ACC112 (cell line): ENCODE measurements around the gene GOLT1A.

Experiments used
- H2AFZ ChIP-seq: fragments of 200-600 bp; sonication (generic); one replicate; pipeline ENCODE4 v1.6.0; 2017; ENCODE audit warnings: antibody characterized with exemption, low read length; ENCODE audit not compliant: unreplicated experiment
- H3K27ac ChIP-seq: fragments of 200-600 bp; sonication (generic); 2 replicates; pipeline ENCODE4 v1.5.1; 2014; ENCODE audit warnings: low read depth, mild to moderate bottlenecking, antibody characterized with exemption, low read length, moderate library complexity
- H3K27me3 ChIP-seq: fragments of 200-600 bp; sonication (generic); 2 replicates; pipeline ENCODE4 v1.6.1; 2014; ENCODE audit warnings: mild to moderate bottlenecking, antibody characterized with exemption, low read length, moderate library complexity, mixed read lengths; ENCODE audit not compliant: insufficient read depth
- H3K36me3 ChIP-seq: fragments of 200-600 bp; sonication (generic); 2 replicates; pipeline ENCODE4 v1.6.1; 2016; ENCODE audit warnings: mild to moderate bottlenecking, antibody characterized with exemption, low read length, moderate library complexity, mixed read lengths; ENCODE audit not compliant: insufficient read depth
- H3K4me1 ChIP-seq: fragments of 200-600 bp; sonication (generic); one replicate; pipeline ENCODE4 v1.6.1; 2016; ENCODE audit warnings: low read length, mixed read lengths; ENCODE audit not compliant: insufficient read depth, unreplicated experiment, control insufficient read depth
- H3K4me3 ChIP-seq: fragments of 200-600 bp; sonication (generic); 2 replicates; pipeline ENCODE4 v1.5.1; 2014; ENCODE audit warnings: mild to moderate bottlenecking, low read depth, low read length
- H3K79me2 ChIP-seq: fragments of 200-600 bp; sonication (generic); one replicate; pipeline ENCODE4 v1.6.0; 2016; ENCODE audit warnings: low read length; ENCODE audit not compliant: control insufficient read depth, unreplicated experiment, insufficient read depth

GOLT1A gene, protein sequence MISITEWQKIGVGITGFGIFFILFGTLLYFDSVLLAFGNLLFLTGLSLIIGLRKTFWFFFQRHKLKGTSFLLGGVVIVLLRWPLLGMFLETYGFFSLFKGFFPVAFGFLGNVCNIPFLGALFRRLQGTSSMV

DNA sequence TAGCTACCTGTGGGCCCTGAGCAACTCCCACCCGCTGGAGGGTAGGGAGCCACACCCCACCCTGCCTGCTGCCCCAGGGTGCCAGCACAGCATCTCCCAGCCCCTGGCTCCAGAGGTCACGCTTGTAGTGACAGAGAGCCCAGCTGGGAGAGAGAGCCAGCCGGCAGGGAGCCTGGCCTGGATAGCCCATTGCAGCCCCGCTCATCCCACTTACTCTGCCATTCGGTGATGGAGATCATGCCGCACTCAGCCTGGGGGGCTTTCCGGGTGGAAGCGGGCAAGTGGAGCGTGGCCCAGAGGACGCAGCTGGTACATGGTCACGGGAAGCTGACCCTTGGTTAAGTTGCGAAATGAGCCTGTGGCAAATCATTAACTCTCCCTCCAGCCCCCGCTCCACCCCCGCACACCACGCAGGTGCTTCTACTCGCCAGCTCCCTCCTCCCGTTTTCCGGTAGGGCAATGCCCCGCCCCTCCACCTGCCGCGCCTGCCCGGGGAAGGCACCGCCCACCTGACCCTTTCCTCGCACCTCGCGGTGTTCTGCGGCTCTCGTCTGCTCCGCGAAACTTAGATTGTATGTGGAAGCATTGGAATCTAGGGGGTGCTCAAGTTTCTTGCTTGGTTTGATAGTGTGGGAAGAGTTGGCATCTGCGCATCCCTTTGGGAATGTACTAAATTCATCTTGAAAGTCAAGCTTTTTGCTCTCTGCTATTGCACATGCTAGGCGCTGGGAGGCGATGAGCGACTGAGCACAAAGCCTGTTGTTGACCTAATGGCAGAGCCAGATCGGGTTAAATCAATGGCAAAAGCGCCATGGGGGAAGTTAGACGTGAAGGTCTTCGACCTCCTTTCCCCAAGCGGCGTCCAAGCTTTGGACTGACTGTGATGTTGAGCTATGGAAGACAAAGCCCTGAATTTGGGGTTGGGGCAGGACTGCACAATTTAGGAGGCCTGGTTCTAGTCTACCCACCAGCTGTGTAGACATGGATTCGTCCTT, at the start of gene GOLT1A:
Gene GOLT1A, minus strand, starts transcription at position 321 of the 995 bp plus-strand sequence. Its CDS starts 82 bp downstream, at position 239.
- Histone ChIP-seq H3K4me3 (peak within 1 kb of the TSS; percentile 42; the same call in 1 of the 2 replicates), H3K79me2 (no peaks in the 10 kb centered on the region), H3K27ac (no peak within 1 kb of the TSS), H3K27me3 (peaks cover 23% of the 10 kb centered on the region), H2AFZ (peak within 1 kb of the TSS; percentile 48), H3K36me3 (no peaks in the 10 kb centered on the region), H3K4me1 (no peaks in the 10 kb centered on the region)

DNA sequence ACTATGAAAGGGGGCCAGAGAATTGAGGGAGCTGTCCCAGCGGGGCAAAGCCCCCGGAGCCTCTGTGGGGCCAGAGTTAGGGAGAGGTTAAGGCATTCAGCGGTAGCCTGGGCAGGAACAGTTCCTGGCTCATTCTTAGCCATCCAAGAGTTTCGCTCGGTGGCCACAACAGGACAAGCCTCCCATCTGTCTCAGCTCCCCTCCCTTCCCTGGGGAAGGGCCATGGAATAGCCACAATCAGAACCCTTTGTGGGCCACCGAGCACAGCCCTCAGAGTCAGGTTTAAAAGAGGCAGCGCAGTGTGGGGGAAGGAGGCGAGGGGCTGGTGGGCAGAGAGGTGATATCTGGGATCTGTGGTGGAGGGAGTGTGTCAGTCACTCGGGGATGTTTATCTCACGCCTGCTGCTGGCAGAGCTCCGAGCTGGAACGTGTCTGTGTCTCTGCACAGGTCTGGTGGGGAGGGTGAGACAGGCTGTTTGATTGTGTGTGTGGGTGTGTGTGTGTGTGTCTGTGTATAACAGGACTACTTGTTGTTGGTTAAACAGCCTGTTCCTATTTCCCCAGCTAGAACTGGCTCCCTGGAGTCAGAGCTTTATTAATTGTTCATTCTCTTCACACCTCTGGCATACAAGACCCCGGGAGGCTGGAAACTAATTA, 49.6 kb upstream of the GOLT1A start:
- Histone ChIP-seq H3K4me3 (no peak overlapping the region), H3K79me2 (no peaks in the 10 kb centered on the region), H3K27me3 (peaks cover 12% of the 10 kb centered on the region; the same call in 1 of the 2 replicates), H3K4me1 (peaks cover 3% of the 10 kb centered on the region), H3K36me3 (no peaks in the 10 kb centered on the region), H2AFZ (no peak overlapping the region), H3K27ac (no peak overlapping the region)

DNA sequence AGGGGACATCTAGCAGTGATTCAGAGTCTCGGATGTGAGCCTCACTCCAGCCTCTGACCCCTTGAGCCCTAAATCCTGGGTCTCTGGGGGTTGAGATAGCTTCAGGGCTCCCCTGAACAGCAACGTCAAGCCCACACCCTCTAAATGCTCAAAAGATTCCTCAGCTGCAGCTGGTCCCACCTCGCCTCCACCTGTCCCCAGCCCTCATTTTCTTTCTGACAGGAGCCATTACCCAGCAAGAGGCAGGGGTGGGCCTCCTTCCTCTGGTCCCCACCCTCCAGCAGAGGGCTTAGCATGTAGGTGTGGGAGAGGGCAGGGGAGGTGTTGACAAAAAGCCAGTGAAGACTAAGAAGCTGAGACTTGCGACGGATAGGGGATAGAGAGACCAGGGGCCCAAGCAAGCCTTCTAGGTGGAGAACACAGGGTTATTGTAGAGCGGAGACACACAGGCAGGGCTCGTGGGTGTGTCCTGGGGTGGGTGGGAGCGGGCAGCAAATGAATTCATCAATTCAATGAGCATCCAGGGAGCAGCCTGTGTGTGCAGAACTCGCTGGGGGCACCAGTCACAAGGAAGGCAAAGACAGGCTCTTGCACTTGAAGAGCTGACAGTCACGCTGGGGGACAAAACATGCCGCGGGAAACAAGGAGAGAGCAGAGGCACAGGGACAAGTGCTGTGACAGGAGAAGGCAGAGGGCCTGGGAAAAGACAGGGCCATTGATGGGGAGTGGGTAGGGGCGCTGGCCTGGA, 48.9 kb upstream of the GOLT1A start:
- H3K4me3 ChIP-seq: no peak overlapping the region
- no peak overlapping the region for H2AFZ ChIP-seq
- peaks cover 7% of the 10 kb centered on the region; the same call in 1 of the 2 replicates for H3K27me3 ChIP-seq
- H3K27ac ChIP-seq: no peak overlapping the region
- peaks cover 3% of the 10 kb centered on the region for H3K4me1 ChIP-seq
- H3K79me2 ChIP-seq: no peaks in the 10 kb centered on the region
- no peaks in the 10 kb centered on the region for H3K36me3 ChIP-seq

DNA sequence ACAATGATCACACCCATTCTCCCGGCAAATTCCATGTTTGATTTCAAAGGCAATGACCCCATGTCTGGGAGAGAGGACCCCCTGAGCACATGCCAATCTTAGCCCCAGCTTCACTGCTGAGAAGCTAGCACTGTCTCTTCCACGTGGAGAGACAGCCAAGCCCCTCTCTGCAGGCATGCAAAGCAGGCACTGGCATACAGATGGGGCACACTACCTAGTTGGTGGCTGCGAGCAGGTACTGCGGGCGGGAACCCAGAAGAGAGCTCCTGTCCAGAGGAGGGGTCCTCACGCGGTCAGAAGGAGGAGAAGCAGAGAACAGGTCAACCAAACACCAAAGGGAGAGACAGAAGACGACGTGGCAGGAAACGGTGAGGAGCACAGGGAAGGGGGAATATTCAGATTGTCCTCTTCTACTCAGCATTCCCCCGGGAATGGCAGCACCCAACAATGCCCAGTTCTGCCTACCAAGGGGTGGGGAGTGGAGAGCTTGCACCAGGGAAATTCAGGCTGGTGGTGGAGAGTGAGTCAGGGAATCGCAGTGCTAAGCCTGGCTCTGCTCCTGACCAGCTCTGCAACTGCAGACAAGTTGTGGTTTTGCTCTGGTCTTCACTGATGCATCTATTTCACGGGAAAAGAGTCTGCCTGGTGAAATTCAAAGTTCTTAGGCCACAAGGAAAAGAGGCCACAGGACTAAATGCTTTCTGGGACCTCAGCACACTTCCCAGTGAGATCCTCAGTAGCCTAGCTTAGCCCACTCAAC, 48.1 kb upstream of the GOLT1A start:
- Histone ChIP-seq H3K4me1 (peaks cover 3% of the 10 kb centered on the region), H3K79me2 (no peaks in the 10 kb centered on the region), H3K4me3 (no peak overlapping the region), H3K36me3 (no peaks in the 10 kb centered on the region), H3K27me3 (peaks cover 7% of the 10 kb centered on the region; the same call in 1 of the 2 replicates), H3K27ac (no peak overlapping the region), H2AFZ (no peak overlapping the region)

DNA sequence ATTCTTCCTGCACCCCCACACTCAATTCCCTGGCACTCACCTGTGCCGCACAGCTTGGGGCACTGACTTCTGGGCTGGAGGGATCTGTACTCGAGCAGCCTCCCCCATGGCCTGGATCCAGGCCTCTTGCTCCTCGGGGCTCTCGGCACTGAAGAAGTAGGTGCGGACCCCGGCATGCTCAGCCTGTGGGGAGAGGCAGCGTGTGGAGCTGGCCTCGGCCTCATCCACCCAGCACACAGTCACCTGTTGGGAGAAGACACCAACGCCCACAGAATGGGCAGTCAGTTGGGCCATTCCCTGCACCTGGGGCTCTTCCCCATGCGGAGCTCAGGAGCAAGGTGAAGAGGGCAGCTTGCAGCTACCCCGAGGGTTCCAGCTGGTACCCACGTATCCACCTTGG, 47.5 kb upstream of the GOLT1A start:
- H3K4me3 ChIP-seq: no peak overlapping the region
- H2AFZ ChIP-seq: no peak overlapping the region
- H3K36me3 ChIP-seq: no peaks in the 10 kb centered on the region
- no peak overlapping the region for H3K27ac ChIP-seq
- H3K27me3 ChIP-seq: peaks cover 7% of the 10 kb centered on the region; the same call in 1 of the 2 replicates
- H3K4me1 ChIP-seq: peaks cover 4% of the 10 kb centered on the region
- H3K79me2 ChIP-seq: no peaks in the 10 kb centered on the region

DNA sequence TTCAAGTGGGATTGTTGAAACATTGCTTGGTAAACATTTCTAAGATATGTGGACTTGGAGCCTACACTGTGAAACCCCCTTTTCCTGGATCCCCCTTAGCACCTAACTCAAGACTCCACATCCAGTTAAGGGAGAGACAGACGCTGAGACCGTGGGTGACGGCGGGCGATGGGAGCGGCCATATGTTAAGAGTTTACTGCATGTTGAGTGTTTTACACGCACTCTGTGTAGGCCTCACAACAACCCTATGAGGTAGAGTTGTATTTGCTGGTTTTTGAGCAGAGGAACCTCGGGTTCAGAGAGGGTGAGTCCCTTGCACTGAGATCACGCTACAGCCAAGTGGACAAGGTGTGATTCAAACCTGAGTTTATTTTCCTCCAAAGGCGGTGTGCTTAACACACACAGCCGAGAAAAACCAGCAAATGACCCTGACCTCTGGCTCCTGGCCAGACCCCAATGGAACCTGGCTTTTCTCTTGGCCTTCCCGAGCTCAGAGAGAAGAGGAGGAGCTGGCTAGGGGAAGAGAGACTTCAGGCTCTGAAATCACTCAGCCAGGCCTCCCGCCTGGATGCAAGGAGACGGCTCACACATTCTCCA, 46.9 kb upstream of the GOLT1A start:
- Histone ChIP-seq H2AFZ (no peak overlapping the region), H3K27ac (no peak overlapping the region), H3K27me3 (peaks cover 4% of the 10 kb centered on the region; the same call in 1 of the 2 replicates), H3K79me2 (no peaks in the 10 kb centered on the region), H3K36me3 (no peaks in the 10 kb centered on the region), H3K4me1 (peaks cover 9% of the 10 kb centered on the region), H3K4me3 (no peak overlapping the region)

DNA sequence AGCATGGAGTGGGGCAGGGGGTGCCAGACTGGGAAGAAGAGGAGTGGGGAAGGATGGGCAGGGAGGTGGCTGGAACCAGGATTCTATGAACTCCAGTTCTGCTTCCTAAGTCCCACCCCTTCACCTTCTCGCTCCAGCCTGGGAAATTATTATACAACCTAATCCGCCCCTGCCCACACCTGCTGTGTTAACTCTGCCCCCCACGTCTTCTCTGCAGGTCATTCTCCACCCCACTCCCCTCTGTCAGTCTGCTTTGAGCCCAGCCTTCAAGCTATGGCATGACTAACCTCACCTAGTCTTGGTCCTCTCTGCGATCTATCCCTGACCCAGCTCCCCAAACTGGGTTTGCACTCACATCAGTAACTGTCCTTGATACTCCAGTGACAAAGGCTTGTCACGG, 46.0 kb upstream of the GOLT1A start:
- Histone ChIP-seq H3K4me1 (peaks cover 11% of the 10 kb centered on the region), H3K27ac (no peak overlapping the region), H3K27me3 (peaks cover 2% of the 10 kb centered on the region; the same call in 1 of the 2 replicates), H3K79me2 (no peaks in the 10 kb centered on the region), H3K4me3 (no peak overlapping the region), H3K36me3 (no peaks in the 10 kb centered on the region), H2AFZ (no peak overlapping the region)

DNA sequence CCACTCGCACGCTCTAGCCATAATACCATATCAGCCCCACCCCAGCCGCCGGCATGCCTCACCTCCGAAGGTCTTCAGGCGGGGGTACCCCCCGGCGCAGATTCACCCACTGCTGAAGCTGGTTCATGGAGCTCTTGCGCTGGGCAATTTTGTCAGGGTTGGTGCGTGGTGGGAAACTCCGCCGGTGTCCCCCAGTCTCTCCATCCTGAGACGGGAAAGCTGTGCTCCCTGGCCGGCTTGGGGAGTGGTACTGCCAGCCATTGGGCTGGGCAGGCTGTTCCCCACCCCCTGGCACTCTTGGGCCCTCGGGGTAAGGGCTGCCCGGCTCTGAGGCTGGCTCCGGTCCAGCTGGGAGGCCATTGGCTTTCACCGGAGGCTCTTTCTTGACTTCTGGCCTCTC, 45.4 kb upstream of the GOLT1A start:
- H3K79me2 ChIP-seq: no peaks in the 10 kb centered on the region
- H3K27me3 ChIP-seq: peaks cover 2% of the 10 kb centered on the region; the same call in 1 of the 2 replicates
- H3K27ac ChIP-seq: no peak overlapping the region
- no peak overlapping the region for H3K4me3 ChIP-seq
- H3K4me1 ChIP-seq: peaks cover 10% of the 10 kb centered on the region
- H2AFZ ChIP-seq: no peak overlapping the region
- H3K36me3 ChIP-seq: no peaks in the 10 kb centered on the region

DNA sequence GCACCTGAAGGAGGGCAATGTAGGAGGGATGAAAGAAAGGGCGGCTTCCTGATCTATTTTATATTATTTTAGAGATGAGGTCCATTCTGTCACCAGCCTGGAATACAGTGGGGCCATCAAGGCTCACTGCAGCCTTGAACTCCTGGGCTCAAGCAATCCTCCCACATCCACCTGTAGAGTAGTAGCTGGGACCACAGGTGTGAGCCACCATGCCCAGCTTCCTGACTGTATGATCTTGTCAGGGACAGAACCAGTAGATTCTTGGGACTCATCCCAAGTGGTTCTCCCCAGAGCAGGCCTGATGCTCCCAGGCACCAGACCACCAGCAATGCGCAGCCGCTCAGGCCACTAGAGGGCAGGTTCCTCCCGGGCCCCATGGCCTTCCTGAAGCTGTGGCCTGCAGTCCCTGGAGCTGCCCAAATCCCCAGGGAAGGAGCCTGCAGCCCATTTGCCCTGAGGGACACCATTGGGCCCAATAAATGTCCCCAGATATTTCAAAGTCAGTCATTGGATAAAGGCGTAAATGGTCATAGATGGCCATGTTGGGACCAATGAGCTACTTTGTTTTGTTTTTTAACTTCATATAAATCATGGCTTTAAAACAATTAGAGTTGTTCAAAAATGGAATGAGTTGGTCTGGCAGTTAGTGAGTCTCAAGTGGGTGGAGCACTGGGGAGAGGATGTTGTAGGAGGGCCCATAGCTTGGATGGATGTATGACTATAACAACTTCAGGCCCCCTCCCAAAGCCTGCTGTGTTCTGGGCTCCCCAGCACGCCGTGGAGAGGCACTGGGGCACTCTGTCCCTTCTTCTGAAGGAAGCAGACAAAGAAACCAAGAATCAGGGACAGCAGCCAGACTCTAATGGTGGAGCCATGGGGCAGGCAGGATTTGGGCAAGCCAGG, 44.7 kb upstream of the GOLT1A start:
- Histone ChIP-seq H3K27ac (no peak overlapping the region), H3K79me2 (no peaks in the 10 kb centered on the region), H2AFZ (no peak overlapping the region), H3K36me3 (no peaks in the 10 kb centered on the region), H3K4me1 (peaks cover 12% of the 10 kb centered on the region), H3K27me3 (0 out of 2 replicates have a peak, but pooled peaks cover 2% of the 10 kb centered on the region), H3K4me3 (no peak overlapping the region)
